Keratinocyte (primary cell): ENCODE measurements around the gene NPTX2. TPM values are rescaled to one million over a fixed set of nuclear protein-coding genes. Genes with fewer than 3 reads are reported as not detected.

ENCODE experiments used
- DNase-seq: peaks from one replicate; pipeline ENCODE4 v3.0.0-alpha.2; 2011; ENCODE audit warnings: low read depth, missing footprints, low spot score
- FAIRE-seq: peaks from 2 replicates; lab custom pipeline; 2011; peaks lifted over from hg19 to GRCh38; lab: Jason Lieb, UNC
- H2AFZ ChIP-seq: 2 replicates; pipeline ENCODE4 v1.6.0; 2012; ENCODE audit warnings: low read length, control low read depth, inconsistent platforms; ENCODE audit not compliant: control insufficient read depth
- H3K27ac ChIP-seq: 2 replicates; pipeline ENCODE4 v1.5.1; 2011; ENCODE audit warnings: low read length; ENCODE audit not compliant: control insufficient read depth, insufficient read depth
- H3K27me3 ChIP-seq: 3 replicates; pipeline ENCODE4 v1.6.0; 2011; ENCODE audit warnings: low read length; ENCODE audit not compliant: control insufficient read depth, insufficient read depth; ENCODE audit errors: extremely low read depth
- H3K36me3 ChIP-seq, 2 experiments: 2 replicates in 1 of 2; 3 replicates in 1 of 2; pipeline ENCODE4 v1.5.1; 2011; ENCODE audit warnings: low read length in 2 of 2, mild to moderate bottlenecking in 1 of 2; ENCODE audit not compliant: control insufficient read depth in 2 of 2, insufficient read depth in 2 of 2; ENCODE audit errors: extremely low read depth in 1 of 2
- H3K4me1 ChIP-seq: 3 replicates; pipeline ENCODE4 v1.5.1; 2011; ENCODE audit warnings: low read length; ENCODE audit not compliant: control insufficient read depth, insufficient read depth; ENCODE audit errors: extremely low read depth
- H3K4me2 ChIP-seq: 3 replicates; pipeline ENCODE4 v1.6.0; 2011; ENCODE audit warnings: low read depth, low read length; ENCODE audit not compliant: control insufficient read depth, insufficient read depth; ENCODE audit errors: extremely low read depth
- H3K4me3 ChIP-seq, 3 experiments: fragments of 200-600 bp in 1 of 3; sonication (generic) in 1 of 3; 2 replicates in 2 of 3; 3 replicates in 1 of 3; pipeline ENCODE4 v1.5.1; 2011 to 2016; ENCODE audit warnings: low read length in 3 of 3, mild to moderate bottlenecking in 3 of 3, control low read depth in 2 of 3, inconsistent platforms in 1 of 3, low read depth in 1 of 3, mixed read lengths in 1 of 3, mixed run types in 1 of 3, moderate library complexity in 1 of 3; ENCODE audit not compliant: control insufficient read depth in 2 of 3, insufficient read depth in 2 of 3; ENCODE audit errors: extremely low read depth in 1 of 3
- H3K79me2 ChIP-seq: 2 replicates; pipeline ENCODE4 v1.6.0; 2012; ENCODE audit warnings: low read length; ENCODE audit not compliant: control insufficient read depth, insufficient read depth
- H3K9ac ChIP-seq: 3 replicates; pipeline ENCODE4 v1.6.0; 2011; ENCODE audit warnings: low read length; ENCODE audit not compliant: control insufficient read depth, insufficient read depth; ENCODE audit errors: extremely low read depth
- H3K9me1 ChIP-seq: 3 replicates; pipeline ENCODE4 v1.6.0; 2011; ENCODE audit warnings: low read length; ENCODE audit not compliant: control insufficient read depth, insufficient read depth; ENCODE audit errors: extremely low read depth
- H3K9me3 ChIP-seq: 2 replicates; pipeline ENCODE4 v1.5.1; 2012; ENCODE audit warnings: low read depth, low read length; ENCODE audit not compliant: control insufficient read depth
- H4K20me1 ChIP-seq: 3 replicates; pipeline ENCODE4 v1.6.0; 2011; ENCODE audit warnings: low read length; ENCODE audit not compliant: control insufficient read depth, insufficient read depth; ENCODE audit errors: extremely low read depth
- EZH2 ChIP-seq: IDR thresholded peaks from one replicate; pipeline ENCODE4 v1.6.1; 2012; ENCODE audit warnings: inconsistent platforms, mild to moderate bottlenecking, low read length, moderate library complexity
- dilution Hi-C: fragments of 300-500 bp; cut with MboI; formaldehyde crosslinking; loops from one replicate; pipeline ENCODE4 v1.7.0; 2020; ENCODE audit warnings: low sequenced_read_pairs; ENCODE audit not compliant: extremely low pct_ligation_motif_present
- polyA plus RNA-seq, 5 experiments: library from polyadenylated mRNA; depleted of rRNA in 3 of 5; stranded (reverse) in 3 of 5; stranded (forward) in 1 of 5; unstranded in 1 of 5; fragments of >200 nt; gene quantifications; 1 replicate in 1 of 5; 2 replicates in 3 of 5; 3 replicates in 1 of 5; pipeline versions ENCODE4 v1.2.1 to v1.2.3, GENCODE V29; 2011 to 2012; ENCODE audit warnings: missing spikeins in 2 of 5, low read depth in 1 of 5, low replicate concordance in 1 of 5
- TF ChIP-seq, protein P1 (sequence below), 3 experiments: IDR thresholded peaks in 1 of 3; conservative IDR thresholded peaks in 1 of 3; optimal IDR thresholded peaks in 1 of 3; 2 replicates in 2 of 3; 3 replicates in 1 of 3; pipeline versions ENCODE3 to v1.5.1; 2011; ENCODE audit warnings: low read length in 3 of 3, mild to moderate bottlenecking in 3 of 3, moderate library complexity in 2 of 3, control low read depth in 1 of 3, inconsistent platforms in 1 of 3; ENCODE audit not compliant: insufficient read depth in 2 of 3; ENCODE audit errors: extremely low read depth in 1 of 3

Gene NPTX2
- polyA plus RNA-seq, 1 donor (not counting 4 experiments of a cell fraction or from before 2014, with no cell fraction given) = not detected

DNA sequence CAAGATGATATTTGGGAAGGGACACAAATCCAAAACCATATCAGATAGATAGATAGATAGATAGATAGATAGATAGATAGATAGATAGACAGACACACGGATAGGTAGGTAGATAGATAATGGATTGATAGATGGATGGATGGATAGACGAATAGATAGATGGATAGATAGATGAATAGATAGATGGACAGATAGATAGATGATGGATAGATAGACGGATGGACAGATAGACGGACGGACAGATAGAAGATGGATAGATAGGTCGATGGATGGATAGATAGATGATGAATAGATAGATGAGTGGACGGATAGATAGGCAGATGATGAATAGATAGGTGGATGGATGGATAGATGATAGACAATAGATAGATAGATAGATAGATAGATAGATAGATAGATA is 39.8 kb downstream of the NPTX2 start:
- dilution Hi-C loops = no loop called here
- H3K36me3 ChIP-seq = no peaks in the 10 kb centered on the region
- no peaks in the 10 kb centered on the region for H3K9me3 ChIP-seq
- H2AFZ ChIP-seq = no peak overlapping the region
- H3K9me1 ChIP-seq = no peaks in the 10 kb centered on the region
- H3K4me3 ChIP-seq = no peak overlapping the region
- no peaks in the 10 kb centered on the region for H3K79me2 ChIP-seq
- TF ChIP-seq, protein P1, sequence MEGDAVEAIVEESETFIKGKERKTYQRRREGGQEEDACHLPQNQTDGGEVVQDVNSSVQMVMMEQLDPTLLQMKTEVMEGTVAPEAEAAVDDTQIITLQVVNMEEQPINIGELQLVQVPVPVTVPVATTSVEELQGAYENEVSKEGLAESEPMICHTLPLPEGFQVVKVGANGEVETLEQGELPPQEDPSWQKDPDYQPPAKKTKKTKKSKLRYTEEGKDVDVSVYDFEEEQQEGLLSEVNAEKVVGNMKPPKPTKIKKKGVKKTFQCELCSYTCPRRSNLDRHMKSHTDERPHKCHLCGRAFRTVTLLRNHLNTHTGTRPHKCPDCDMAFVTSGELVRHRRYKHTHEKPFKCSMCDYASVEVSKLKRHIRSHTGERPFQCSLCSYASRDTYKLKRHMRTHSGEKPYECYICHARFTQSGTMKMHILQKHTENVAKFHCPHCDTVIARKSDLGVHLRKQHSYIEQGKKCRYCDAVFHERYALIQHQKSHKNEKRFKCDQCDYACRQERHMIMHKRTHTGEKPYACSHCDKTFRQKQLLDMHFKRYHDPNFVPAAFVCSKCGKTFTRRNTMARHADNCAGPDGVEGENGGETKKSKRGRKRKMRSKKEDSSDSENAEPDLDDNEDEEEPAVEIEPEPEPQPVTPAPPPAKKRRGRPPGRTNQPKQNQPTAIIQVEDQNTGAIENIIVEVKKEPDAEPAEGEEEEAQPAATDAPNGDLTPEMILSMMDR (optimal IDR thresholded peaks at IDR 0.05 in 1 of 3, IDR thresholded peaks at IDR 0.05 in 1 of 3, conservative IDR thresholded peaks at IDR 0.05 in 1 of 3; ENCODE audit: extremely low read depth in 1 of 3, insufficient read depth in 2 of 3, low read length in 3 of 3) = no peak
- TF ChIP-seq EZH2 = no peak
- H3K4me2 ChIP-seq = no peak overlapping the region
- H3K27ac ChIP-seq = no peak overlapping the region
- H4K20me1 ChIP-seq = no peaks in the 10 kb centered on the region
- FAIRE-seq (no peak), DNase-seq (no peak)
- H3K9ac ChIP-seq = no peak overlapping the region
- no peaks in the 10 kb centered on the region for H3K4me1 ChIP-seq
- no peaks in the 10 kb centered on the region for H3K27me3 ChIP-seq

DNA sequence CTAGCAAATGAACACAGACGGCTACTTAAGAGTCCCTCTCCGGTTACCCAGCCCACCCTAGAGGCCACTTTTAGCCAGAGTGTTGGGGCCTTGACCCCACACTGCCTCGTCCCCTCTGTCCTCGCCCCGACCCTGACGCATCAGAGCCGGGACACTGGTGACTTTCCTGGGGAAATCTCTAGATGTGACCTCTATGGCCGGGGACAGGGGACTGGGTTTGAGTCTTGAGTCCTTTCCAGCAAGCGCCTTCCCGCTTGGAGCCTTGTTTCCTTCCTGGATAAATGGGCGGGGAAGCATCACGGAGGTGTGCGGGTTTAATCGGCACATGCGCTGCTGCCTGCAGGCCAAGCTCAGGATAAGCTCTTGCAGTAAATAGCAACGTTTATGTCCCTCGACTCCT is 40.7 kb downstream of the NPTX2 start:
- no peak for TF ChIP-seq EZH2
- TF ChIP-seq, protein P1 (optimal IDR thresholded peaks at IDR 0.05 in 1 of 3, IDR thresholded peaks at IDR 0.05 in 1 of 3, conservative IDR thresholded peaks at IDR 0.05 in 1 of 3; ENCODE audit: extremely low read depth in 1 of 3, insufficient read depth in 2 of 3, low read length in 3 of 3) = no peak
- Histone ChIP-seq H4K20me1 (no peaks in the 10 kb centered on the region), H3K27me3 (no peaks in the 10 kb centered on the region), H3K27ac (no peak overlapping the region), H3K4me3 (no peak overlapping the region), H3K4me1 (no peaks in the 10 kb centered on the region), H3K9me3 (peaks cover 2% of the 10 kb centered on the region), H3K4me2 (no peak overlapping the region), H3K9me1 (no peaks in the 10 kb centered on the region), H3K36me3 (no peaks in the 10 kb centered on the region), H3K79me2 (no peaks in the 10 kb centered on the region), H2AFZ (no peak overlapping the region), H3K9ac (no peak overlapping the region)
- DNase-seq (no peak), FAIRE-seq (no peak)
- dilution Hi-C loops = no loop called here
